CD4-positive, alpha-beta T cell treated with Interleukin-17A for 1 hour (primary cell): ENCODE measurements around the gene LRG1.

Experiments used
- DNase-seq: peaks from one replicate; pipeline ENCODE4 v3.0.0-alpha.2; 2020

Gene LRG1

DNA sequence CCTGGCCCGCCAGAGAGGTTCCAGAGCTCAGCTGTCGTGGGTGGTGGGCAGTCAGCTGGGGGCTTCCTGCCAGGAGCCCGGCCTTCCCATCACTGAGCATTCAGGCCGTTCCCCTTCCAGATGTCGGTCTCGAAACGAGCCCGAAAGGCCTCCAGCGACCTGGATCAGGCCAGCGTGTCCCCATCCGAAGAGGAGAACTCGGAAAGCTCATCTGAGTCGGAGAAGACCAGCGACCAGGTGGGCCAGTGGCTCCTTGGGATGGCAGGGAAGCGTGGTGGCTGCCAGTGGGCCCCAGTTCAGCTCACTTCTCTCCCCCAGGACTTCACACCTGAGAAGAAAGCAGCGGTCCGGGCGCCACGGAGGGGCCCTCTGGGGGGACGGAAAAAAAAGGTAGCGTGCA is 48.4 kb downstream of the LRG1 start:
- no peak for DNase-seq

- DNase-seq, result no peak
These were observed 51.3 kb downstream of the LRG1 start for GRCh38 chr19:4488496-4488895.

DNA sequence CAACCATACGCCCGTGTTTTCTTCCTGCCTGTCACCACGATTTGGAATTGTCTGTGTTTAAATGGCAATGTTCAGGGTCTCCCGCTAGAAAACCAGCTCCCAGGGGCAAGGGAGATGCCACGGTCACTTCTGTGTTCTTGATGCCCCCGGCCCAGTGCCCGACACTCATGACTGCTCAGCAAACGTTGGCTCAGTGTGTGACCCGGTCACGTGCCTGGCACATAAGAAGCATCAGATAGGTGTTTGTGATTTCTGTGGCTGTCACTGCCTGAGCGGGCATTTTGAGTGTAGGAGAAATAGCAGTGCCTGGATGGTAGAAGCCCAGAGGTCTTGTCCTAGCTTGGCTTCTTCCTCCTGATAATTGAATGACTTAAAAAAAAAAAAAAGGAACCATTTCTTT is 52.3 kb downstream of the LRG1 start:
- no peak for DNase-seq
